Measurements from ENCODE around the gene GPC6. TPM values are rescaled to one million over a fixed set of nuclear protein-coding genes. Genes with fewer than 3 reads are reported as not detected.

The GPC6 gene
- total RNA-seq, 1 experiment from 2014 or later, result 0.22 TPM

- no TSS peak for BruUV-seq (replicated peaks)
- ATAC-seq, result no peak
- H3K79me2 ChIP-seq (ENCODE audit: insufficient read depth, low read length), result no peaks in the 10 kb centered on the region
- H2AFZ ChIP-seq (ENCODE audit: low read depth, low read length, poor library complexity, severe bottlenecking), result no peak overlapping the region
- ChIA-PET CTCF (no interaction called here), POLR2A (no interaction called here), RAD21 (ENCODE audit: low non-redundant PET in 1 of 2, low total read pairs in 2 of 2, uncharacterized antibody in 2 of 2, unreplicated experiment in 2 of 2) (no interaction called here)
- no peak overlapping the region for H3K9ac ChIP-seq (ENCODE audit: low read length)
- H3K4me1 ChIP-seq (ENCODE audit: control insufficient read depth in 1 of 2, insufficient read depth in 2 of 2, low read length in 2 of 2), result no peaks in the 10 kb centered on the region
- H3K4me2 ChIP-seq (ENCODE audit: low read length), result no peak overlapping the region
- H3K4me3 ChIP-seq (replicated peaks in 1 of 2; ENCODE audit: low read depth in 1 of 2, low read length in 2 of 2), result no peak overlapping the region
- H4K20me1 ChIP-seq (ENCODE audit: insufficient read depth), result no peaks in the 10 kb centered on the region
- DNase-seq (ENCODE audit: low read depth, low spot score), result no peak
- peaks cover 17 to 18% of the 10 kb centered on the region in 2 experiments; a peak in 2 of 4 replicates for H3K9me3 ChIP-seq (ENCODE audit: control insufficient read depth in 1 of 2, insufficient read depth in 1 of 2, low read depth in 1 of 2, low read length in 2 of 2)
- TF ChIP-seq CTCF (IDR thresholded peaks at IDR 0.05 in 2 of 3, conservative IDR thresholded peaks at IDR 0.05 in 1 of 3; ENCODE audit: borderline replicate concordance in 1 of 3, insufficient read depth in 1 of 3, low read depth in 2 of 3, low read length in 2 of 3), result no peak
- no peak for TF ChIP-seq SIN3A (IDR thresholded peaks at IDR 0.05; ENCODE audit: low read depth)
- TF ChIP-seq FOSL1 (IDR thresholded peaks at IDR 0.05; ENCODE audit: low read depth), result no peak
- no peak for TF ChIP-seq ZNF274 (IDR thresholded peaks at IDR 0.05; ENCODE audit: low read depth, low read length)
- no peak for TF ChIP-seq EGR1 (IDR thresholded peaks at IDR 0.05; ENCODE audit: low read depth)
- no peak for TF ChIP-seq TCF7L2 (IDR thresholded peaks at IDR 0.05; ENCODE audit: borderline replicate concordance, extremely low read depth, insufficient read depth, insufficient read length)
- no peak for TF ChIP-seq EZH2 (IDR thresholded peaks at IDR 0.05)
- no peak for TF ChIP-seq ELF1 (IDR thresholded peaks at IDR 0.05; ENCODE audit: borderline replicate concordance, low read depth)
- H3K27me3 ChIP-seq (ENCODE audit: insufficient read depth, low read length), result no peaks in the 10 kb centered on the region
- intact Hi-C loops (cut with micrococcal nuclease), result no loop called here
- no peaks in the 10 kb centered on the region for H3K9me2 ChIP-seq (ENCODE audit: insufficient read depth)
- H3K27ac ChIP-seq (ENCODE audit: low read depth, low read length), result no peak overlapping the region
- no peaks in the 10 kb centered on the region for H3K36me3 ChIP-seq (ENCODE audit: control insufficient read depth in 1 of 2, insufficient read depth in 2 of 2, low read length in 2 of 2)
These were observed 725.3 kb downstream of the GPC6 start for GRCh38 chr13:93951951-93952350.

- H3K9ac ChIP-seq (ENCODE audit: low read length), result no peak overlapping the region
- intact Hi-C loops (cut with micrococcal nuclease), result no loop called here
- H3K79me2 ChIP-seq (ENCODE audit: insufficient read depth, low read length), result no peaks in the 10 kb centered on the region
- RAD21 ChIA-PET (ENCODE audit: low non-redundant PET in 1 of 2, low total read pairs in 2 of 2, uncharacterized antibody in 2 of 2, unreplicated experiment in 2 of 2), result no interaction called here
- H3K4me1 ChIP-seq (ENCODE audit: control insufficient read depth in 1 of 2, insufficient read depth in 2 of 2, low read length in 2 of 2), result no peaks in the 10 kb centered on the region
- no peak overlapping the region for H3K27ac ChIP-seq (ENCODE audit: low read depth, low read length)
- no peak overlapping the region for H2AFZ ChIP-seq (ENCODE audit: low read depth, low read length, poor library complexity, severe bottlenecking)
- H3K4me2 ChIP-seq (ENCODE audit: low read length), result no peak overlapping the region
- H3K9me2 ChIP-seq (ENCODE audit: insufficient read depth), result no peaks in the 10 kb centered on the region
- peaks cover 17 to 20% of the 10 kb centered on the region in 2 experiments; a peak in 2 of 4 replicates for H3K9me3 ChIP-seq (ENCODE audit: control insufficient read depth in 1 of 2, insufficient read depth in 1 of 2, low read depth in 1 of 2, low read length in 2 of 2)
- BruUV-seq (replicated peaks), result no TSS peak
- DNase-seq (ENCODE audit: low read depth, low spot score) (no peak), ATAC-seq (no peak)
- CTCF ChIA-PET, result no interaction called here
- POLR2A ChIA-PET, result no interaction called here
- no peaks in the 10 kb centered on the region for H4K20me1 ChIP-seq (ENCODE audit: insufficient read depth)
- no peak overlapping the region for H3K4me3 ChIP-seq (replicated peaks in 1 of 2; ENCODE audit: low read depth in 1 of 2, low read length in 2 of 2)
- H3K36me3 ChIP-seq (ENCODE audit: control insufficient read depth in 1 of 2, insufficient read depth in 2 of 2, low read length in 2 of 2), result no peaks in the 10 kb centered on the region
- H3K27me3 ChIP-seq (ENCODE audit: insufficient read depth, low read length), result no peaks in the 10 kb centered on the region
- TF ChIP-seq JUND (IDR thresholded peaks at IDR 0.05), result no peak
- TF ChIP-seq RAD21 (IDR thresholded peaks at IDR 0.05; ENCODE audit: low read depth), result no peak
- no peak for TF ChIP-seq CBX3 (IDR thresholded peaks at IDR 0.05; ENCODE audit: low read depth)
- no peak for TF ChIP-seq ZBTB33 (IDR thresholded peaks at IDR 0.05; ENCODE audit: extremely low read depth, insufficient replicate concordance, low read length)
- no peak for TF ChIP-seq ZFX (IDR thresholded peaks at IDR 0.05)
- TF ChIP-seq SP1 (IDR thresholded peaks at IDR 0.05; ENCODE audit: low read depth), result no peak
- TF ChIP-seq MAX (IDR thresholded peaks at IDR 0.05), result no peak
- TF ChIP-seq SRF (IDR thresholded peaks at IDR 0.05; ENCODE audit: low read depth), result no peak
- no peak for TF ChIP-seq POLR2A (IDR thresholded peaks at IDR 0.05; ENCODE audit: borderline replicate concordance, extremely low read depth, insufficient read depth, insufficient read length)
- no peak for TF ChIP-seq POLR2AphosphoS5 (IDR thresholded peaks at IDR 0.05; ENCODE audit: low read depth, low read length)
- no peak for TF ChIP-seq YY1 (IDR thresholded peaks at IDR 0.05; ENCODE audit: extremely low read depth, insufficient replicate concordance, low read depth, low read length)
- TF ChIP-seq CEBPB (IDR thresholded peaks at IDR 0.05; ENCODE audit: low read depth), result no peak
- no peak for TF ChIP-seq ATF3 (IDR thresholded peaks at IDR 0.05)
These were observed 727.2 kb downstream of the GPC6 start for GRCh38 chr13:93953841-93954240.
